Neural progenitor cell (in vitro differentiated cells): ENCODE data around the gene DNPH1. TPM values are rescaled to one million over a fixed set of nuclear protein-coding genes. Genes with fewer than 3 reads are reported as not detected.

Source experiments
- DNase-seq: peaks from one replicate; pipeline ENCODE4 v3.0.0-alpha.2; 2016; ENCODE audit warnings: low spot score
- H2AFZ ChIP-seq: fragments of 200-600 bp; sonication (generic); replicated peaks from 2 replicates; pipeline ENCODE4 v1.6.1; 2016; ENCODE audit warnings: antibody characterized with exemption
- H3F3A ChIP-seq: fragments of 200-600 bp; sonication (generic); 2 replicates; pipeline ENCODE4 v1.6.1; 2016; ENCODE audit warnings: antibody characterized with exemption, low read depth
- H3K27ac ChIP-seq: fragments of 200-600 bp; sonication (generic); 2 replicates; pipeline ENCODE4 v1.5.1; 2016; ENCODE audit warnings: mild to moderate bottlenecking
- H3K27me3 ChIP-seq: fragments of 200-600 bp; sonication (generic); 2 replicates; pipeline ENCODE4 v1.6.1; 2016; ENCODE audit warnings: mild to moderate bottlenecking, moderate library complexity
- H3K36me3 ChIP-seq: fragments of 200-600 bp; sonication (generic); 2 replicates; pipeline ENCODE4 v1.5.1; 2016
- H3K4me1 ChIP-seq: fragments of 200-600 bp; sonication (generic); 2 replicates; pipeline ENCODE4 v1.6.1; 2016; ENCODE audit warnings: mixed run types
- H3K4me2 ChIP-seq: fragments of 200-600 bp; sonication (generic); 2 replicates; pipeline ENCODE4 v1.6.1; 2016
- H3K4me3 ChIP-seq: fragments of 200-600 bp; sonication (generic); 2 replicates; pipeline ENCODE4 v1.5.1; 2016
- H3K79me2 ChIP-seq: fragments of 200-600 bp; sonication (generic); 2 replicates; pipeline ENCODE4 v1.6.1; 2016; ENCODE audit warnings: low read depth
- H3K9ac ChIP-seq: fragments of 200-600 bp; sonication (generic); 2 replicates; pipeline ENCODE4 v1.6.1; 2016
- H3K9me3 ChIP-seq: fragments of 200-600 bp; sonication (generic); 2 replicates; pipeline ENCODE4 v1.5.1; 2016; ENCODE audit warnings: low read depth
- H4K20me1 ChIP-seq: fragments of 200-600 bp; sonication (generic); 2 replicates; pipeline ENCODE4 v1.6.1; 2016; ENCODE audit warnings: low read depth
- H3K27ac Mint-ChIP-seq: 3 replicates; pipeline ENCODE4 v1.8.0; 2021; ENCODE audit warnings: mixed read lengths
- H3K27me3 Mint-ChIP-seq: 2 replicates; pipeline ENCODE4 v1.8.0; 2022; ENCODE audit warnings: low read depth, mild to moderate bottlenecking, inconsistent platforms, moderate library complexity, mixed read lengths; ENCODE audit not compliant: insufficient read depth
- H3K36me3 Mint-ChIP-seq: 3 replicates; pipeline ENCODE4 v1.8.0; 2021; ENCODE audit warnings: mixed read lengths
- H3K4me1 Mint-ChIP-seq: 3 replicates; pipeline ENCODE4 v1.8.0; 2021; ENCODE audit warnings: mixed read lengths
- H3K4me3 Mint-ChIP-seq: 3 replicates; pipeline ENCODE4 v1.8.0; 2021; ENCODE audit warnings: mild to moderate bottlenecking, moderate library complexity, mixed read lengths
- H3K9me3 Mint-ChIP-seq: 3 replicates; pipeline ENCODE4 v1.8.0; 2020; ENCODE audit warnings: mixed read lengths
- CTCF ChIP-seq: fragments of 200-600 bp; sonication (generic); IDR thresholded peaks from 2 replicates; pipeline ENCODE4 v1.5.1; 2017; ENCODE audit warnings: antibody characterized with exemption, mild to moderate bottlenecking
- EZH2 ChIP-seq: fragments of 200-600 bp; sonication (generic); IDR thresholded peaks from 2 replicates; pipeline ENCODE4 v1.6.1; 2017; ENCODE audit warnings: antibody characterized with exemption, mild to moderate bottlenecking, moderate library complexity
- EZH2phosphoT487 ChIP-seq: fragments of 200-600 bp; sonication (generic); IDR thresholded peaks from 2 replicates; pipeline ENCODE4 v1.6.1; 2017; ENCODE audit warnings: antibody characterized with exemption
- total RNA-seq: library from RNA; depleted of rRNA; stranded (reverse); fragments of >200 nt; gene quantifications from 2 replicates; pipeline ENCODE4 v1.2.3, GENCODE V29; 2015; ENCODE audit warnings: low replicate concordance

Gene DNPH1
- total RNA-seq, 1 donor from 2014 or later, result 25.2 TPM

GRCh38 chr6:43274916-43275597, 45.8 kb upstream of the DNPH1 start:
- H3K27me3 ChIP-seq, result peaks cover 46% of the 10 kb centered on the region
- no peaks in the 10 kb centered on the region for H3K9me3 Mint-ChIP-seq
- no peaks in the 10 kb centered on the region for H3K9me3 ChIP-seq
- H3K9ac ChIP-seq, result no peak overlapping the region
- no peaks in the 10 kb centered on the region for H3K36me3 ChIP-seq
- H2AFZ ChIP-seq, result peak overlapping the region; percentile 90
- H3K27ac ChIP-seq, result no peak overlapping the region
- H3K4me2 ChIP-seq, result peak overlapping the region; percentile 88
- H3K4me3 Mint-ChIP-seq, result peak overlapping the region; percentile 82
- H3K79me2 ChIP-seq, result no peaks in the 10 kb centered on the region
- peaks cover 42% of the 10 kb centered on the region for H3K4me1 Mint-ChIP-seq
- peaks cover 36% of the 10 kb centered on the region for H3F3A ChIP-seq
- H3K27ac Mint-ChIP-seq, result no peak overlapping the region
- DNase-seq, result peak; percentile 49
- H3K4me3 ChIP-seq, result peak overlapping the region; percentile 69
- H4K20me1 ChIP-seq, result no peaks in the 10 kb centered on the region
- TF ChIP-seq EZH2phosphoT487, result peak; percentile 14
- no peak for TF ChIP-seq EZH2
- TF ChIP-seq CTCF, result no peak
- H3K4me1 ChIP-seq, result peaks cover 33% of the 10 kb centered on the region
- peaks cover 2% of the 10 kb centered on the region for H3K36me3 Mint-ChIP-seq
- H3K27me3 Mint-ChIP-seq, result peaks cover 34% of the 10 kb centered on the region

GRCh38 chr6:43274127-43274915, 45.0 kb upstream of the DNPH1 start:
- Histone ChIP-seq H3K4me1 (peaks cover 41% of the 10 kb centered on the region), H3K9ac (no peak overlapping the region), H3K79me2 (no peaks in the 10 kb centered on the region), H3K27me3 (peaks cover 54% of the 10 kb centered on the region), H3K4me3 (peak overlapping the region; percentile 69), H4K20me1 (no peaks in the 10 kb centered on the region), H2AFZ (peak overlapping the region; percentile 90), H3K4me2 (peak overlapping the region; percentile 88), H3F3A (peaks cover 36% of the 10 kb centered on the region), H3K27ac (no peak overlapping the region), H3K36me3 (no peaks in the 10 kb centered on the region), H3K9me3 (no peaks in the 10 kb centered on the region)
- peaks cover 34% of the 10 kb centered on the region for H3K27me3 Mint-ChIP-seq
- H3K36me3 Mint-ChIP-seq, result peaks cover 2% of the 10 kb centered on the region
- DNase-seq, result no peak
- peak overlapping the region; percentile 82 for H3K4me3 Mint-ChIP-seq
- H3K27ac Mint-ChIP-seq, result no peak overlapping the region
- H3K4me1 Mint-ChIP-seq, result peaks cover 44% of the 10 kb centered on the region
- no peak for TF ChIP-seq EZH2phosphoT487
- TF ChIP-seq CTCF, result no peak
- no peak for TF ChIP-seq EZH2
- no peaks in the 10 kb centered on the region for H3K9me3 Mint-ChIP-seq

- no peak overlapping the region for H3K9ac ChIP-seq
- H3K27me3 Mint-ChIP-seq, result peaks cover 40% of the 10 kb centered on the region
- H3K36me3 Mint-ChIP-seq, result peaks cover 2% of the 10 kb centered on the region
- H3K4me1 ChIP-seq, result peaks cover 38% of the 10 kb centered on the region
- no peak overlapping the region for H2AFZ ChIP-seq
- H3K4me3 Mint-ChIP-seq, result no peak overlapping the region
- no peaks in the 10 kb centered on the region for H3K79me2 ChIP-seq
- H3K27me3 ChIP-seq, result peaks cover 60% of the 10 kb centered on the region
- peaks cover 49% of the 10 kb centered on the region for H3K4me1 Mint-ChIP-seq
- H3F3A ChIP-seq, result peaks cover 36% of the 10 kb centered on the region
- no peaks in the 10 kb centered on the region for H3K36me3 ChIP-seq
- no peaks in the 10 kb centered on the region for H3K9me3 Mint-ChIP-seq
- H3K4me2 ChIP-seq, result no peak overlapping the region
- H3K27ac ChIP-seq, result no peak overlapping the region
- H4K20me1 ChIP-seq, result no peaks in the 10 kb centered on the region
- DNase-seq, result no peak
- no peak for TF ChIP-seq EZH2
- no peak for TF ChIP-seq EZH2phosphoT487
- no peak for TF ChIP-seq CTCF
- H3K4me3 ChIP-seq, result no peak overlapping the region
- no peaks in the 10 kb centered on the region for H3K9me3 ChIP-seq
- H3K27ac Mint-ChIP-seq, result no peak overlapping the region
Observed at GRCh38 chr6:43273707-43274106, 44.4 kb upstream of the DNPH1 start.
